SK-N-SH (cell line): ENCODE data around the gene PFKP. TPM values are rescaled to one million over a fixed set of nuclear protein-coding genes. Genes with fewer than 3 reads are reported as not detected.

Experiments used
- CTCF ChIA-PET: fragments of 300-600, 350-600 bp; formaldehyde crosslinking; extraction: SDS; loops from one replicate; lab custom pipeline; 2021; lab: Yijun Ruan, JAX
- POLR2A ChIA-PET: fragments of 350-600 bp; sonication (Branson Sonifier 250); formaldehyde crosslinking; extraction: SDS; loops from one replicate; lab custom pipeline; 2020; ENCODE audit warnings: antibody characterized with exemption, inconsistent platforms; lab: Yijun Ruan, JAX
- DNase-seq: peaks from one replicate; pipeline ENCODE4 v3.0.0; 2012
- H2AFZ ChIP-seq: fragments of 200-600 bp; sonication (generic); 2 replicates; pipeline ENCODE4 v1.8.1; 2016; ENCODE audit warnings: antibody characterized with exemption, mild to moderate bottlenecking, low read depth
- H3F3A ChIP-seq: fragments of 200-600 bp; sonication (generic); replicated peaks from 2 replicates; pipeline ENCODE3; 2016; ENCODE audit warnings: antibody characterized with exemption, mild to moderate bottlenecking; ENCODE audit not compliant: insufficient read depth
- H3K27ac ChIP-seq, 2 experiments: fragments of 200-500 bp in 1 of 2; fragments of 200-600 bp in 1 of 2; sonication (Bioruptor generic) in 1 of 2; sonication (generic), shearing (Covaris generic) in 1 of 2; 2 replicates each; pipeline versions ENCODE4 v1.5.1 to v1.6.1; 2014 to 2016; ENCODE audit warnings: low read depth in 2 of 2, inconsistent platforms in 1 of 2, low read length in 1 of 2, mild to moderate bottlenecking in 1 of 2, mixed read lengths in 1 of 2
- H3K27me3 ChIP-seq: fragments of 200-600 bp; sonication (generic), shearing (Covaris generic); 2 replicates; pipeline ENCODE4 v1.6.1; 2016; ENCODE audit warnings: mixed run types; ENCODE audit not compliant: insufficient read depth
- H3K36me3 ChIP-seq, 2 experiments: fragments of 200-500 bp in 1 of 2; fragments of 200-600 bp in 1 of 2; sonication (Bioruptor generic) in 1 of 2; sonication (generic) in 1 of 2; replicated peaks in 1 of 2; 2 replicates each; pipeline versions ENCODE3 to v1.5.1; 2014 to 2016; ENCODE audit warnings: low read length in 1 of 2, mild to moderate bottlenecking in 1 of 2; ENCODE audit not compliant: insufficient read depth in 2 of 2, control insufficient read depth in 1 of 2
- H3K4me1 ChIP-seq, 2 experiments: fragments of 200-500 bp in 1 of 2; fragments of 200-600 bp in 1 of 2; sonication (Bioruptor generic) in 1 of 2; sonication (generic), shearing (Covaris generic) in 1 of 2; 2 replicates each; pipeline versions ENCODE4 v1.5.1 to v1.6.1; 2014 to 2016; ENCODE audit warnings: low read depth in 1 of 2, low read length in 1 of 2, mixed run types in 1 of 2; ENCODE audit not compliant: insufficient read depth in 2 of 2, control insufficient read depth in 1 of 2
- H3K4me2 ChIP-seq: fragments of 200-600 bp; sonication (generic), shearing (Covaris generic); 2 replicates; pipeline ENCODE4 v1.6.1; 2017; ENCODE audit warnings: mixed run types
- H3K4me3 ChIP-seq, 2 experiments: fragments of 200-500 bp in 1 of 2; fragments of 200-600 bp in 1 of 2; sonication (Bioruptor generic) in 1 of 2; sonication (generic), shearing (Covaris generic) in 1 of 2; 2 replicates each; pipeline versions ENCODE4 v1.5.1 to v1.8.1; 2014 to 2016; ENCODE audit warnings: low read depth in 2 of 2, inconsistent platforms in 1 of 2, low read length in 1 of 2, mild to moderate bottlenecking in 1 of 2, mixed read lengths in 1 of 2, moderate library complexity in 1 of 2
- H3K79me2 ChIP-seq: fragments of 200-600 bp; sonication (generic); 2 replicates; pipeline ENCODE4 v1.8.1; 2017; ENCODE audit warnings: mild to moderate bottlenecking; ENCODE audit not compliant: insufficient read depth
- H3K9ac ChIP-seq: fragments of 200-600 bp; sonication (generic); 2 replicates; pipeline ENCODE4 v1.6.1; 2017; ENCODE audit warnings: mixed run types
- H3K9me2 ChIP-seq: fragments of 200-600 bp; sonication (generic); 2 replicates; pipeline ENCODE4 v1.6.1; 2017; ENCODE audit warnings: mixed run types
- H3K9me3 ChIP-seq: fragments of 200-600 bp; sonication (generic); 2 replicates; pipeline ENCODE4 v1.6.1; 2017; ENCODE audit warnings: mixed run types, mild to moderate bottlenecking, moderate library complexity
- H4K20me1 ChIP-seq: fragments of 200-600 bp; sonication (generic); 2 replicates; pipeline ENCODE4 v1.6.1; 2017; ENCODE audit warnings: mild to moderate bottlenecking, mixed run types; ENCODE audit not compliant: insufficient read depth
- CHD2 ChIP-seq: fragments of 150-350 bp; IDR thresholded peaks from 2 replicates; pipeline ENCODE4 v1.6.1; 2018; ENCODE audit warnings: low read length; ENCODE audit not compliant: partially characterized antibody
- ELF1 ChIP-seq: IDR thresholded peaks from 2 replicates; pipeline ENCODE4 v1.4.0; 2012
- EP300 ChIP-seq, 2 experiments: IDR thresholded peaks; 2 replicates each; pipeline versions ENCODE4 v1.4.0 to v1.6.1; 2012; ENCODE audit warnings: borderline replicate concordance in 1 of 2, low read depth in 1 of 2, low read length in 1 of 2
- EZH2phosphoT487 ChIP-seq: fragments of 200-600 bp; sonication (generic); IDR thresholded peaks from 2 replicates; pipeline ENCODE4 v1.6.1; 2017; ENCODE audit warnings: low read depth, mixed run types, mild to moderate bottlenecking, antibody characterized with exemption, moderate library complexity, borderline replicate concordance
- FOXM1 ChIP-seq: IDR thresholded peaks from 2 replicates; pipeline ENCODE4 v1.4.0; 2012; ENCODE audit warnings: low read depth, mild to moderate bottlenecking
- NFIC ChIP-seq: IDR thresholded peaks from 2 replicates; pipeline ENCODE4 v1.4.0; 2012; ENCODE audit warnings: borderline replicate concordance
- NRF1 ChIP-seq: IDR thresholded peaks from 2 replicates; pipeline ENCODE4 v1.6.1; 2012; ENCODE audit warnings: low read depth, mild to moderate bottlenecking, low read length
- RXRA ChIP-seq: IDR thresholded peaks from 2 replicates; pipeline ENCODE4 v1.4.0; 2012; ENCODE audit warnings: low read depth, mild to moderate bottlenecking, borderline replicate concordance
- SIN3A ChIP-seq: IDR thresholded peaks from 2 replicates; pipeline ENCODE4 v1.6.1; 2012; ENCODE audit warnings: low read depth, mild to moderate bottlenecking, low read length, moderate library complexity, borderline replicate concordance
- WGBS: methylation state at CpG from one replicate; pipeline ENCODE4 v1.1.6; 2017; ENCODE audit warnings: low lambda C conversion rate; 5-methylcytosine and 5-hydroxymethylcytosine counted together
- polyA plus RNA-seq, 3 experiments: library from polyadenylated mRNA; depleted of rRNA; stranded (reverse); fragments of >200 nt; gene quantifications; 2 replicates each; pipeline ENCODE4 v1.2.3, GENCODE V29; 2012
- TF ChIP-seq, protein P1 (sequence below): fragments of 150-350 bp; IDR thresholded peaks from 2 replicates; pipeline ENCODE4 v1.6.1; 2017; ENCODE audit warnings: antibody characterized with exemption, low read length, low read depth, borderline replicate concordance
- TF ChIP-seq, protein P2 (sequence below): IDR thresholded peaks from 2 replicates; pipeline ENCODE4 v1.4.0; 2012; ENCODE audit warnings: low read depth, borderline replicate concordance
- TF ChIP-seq, protein P3 (sequence below): fragments of 150-350 bp; IDR thresholded peaks from 2 replicates; pipeline ENCODE4 v1.6.1; 2016; ENCODE audit warnings: mild to moderate bottlenecking, low read depth, low read length
- TF ChIP-seq, protein P4 (sequence below): IDR thresholded peaks from 2 replicates; pipeline ENCODE4 v1.4.0; 2012; ENCODE audit warnings: low read depth
- TF ChIP-seq, protein P5 (sequence below): IDR thresholded peaks from 2 replicates; pipeline ENCODE4 v1.4.0; 2012; ENCODE audit warnings: low read depth, borderline replicate concordance

PFKP gene
- polyA plus RNA-seq, 1 of the 3 experiments (the other 2 are of a cell fraction), result 175 TPM

DNA sequence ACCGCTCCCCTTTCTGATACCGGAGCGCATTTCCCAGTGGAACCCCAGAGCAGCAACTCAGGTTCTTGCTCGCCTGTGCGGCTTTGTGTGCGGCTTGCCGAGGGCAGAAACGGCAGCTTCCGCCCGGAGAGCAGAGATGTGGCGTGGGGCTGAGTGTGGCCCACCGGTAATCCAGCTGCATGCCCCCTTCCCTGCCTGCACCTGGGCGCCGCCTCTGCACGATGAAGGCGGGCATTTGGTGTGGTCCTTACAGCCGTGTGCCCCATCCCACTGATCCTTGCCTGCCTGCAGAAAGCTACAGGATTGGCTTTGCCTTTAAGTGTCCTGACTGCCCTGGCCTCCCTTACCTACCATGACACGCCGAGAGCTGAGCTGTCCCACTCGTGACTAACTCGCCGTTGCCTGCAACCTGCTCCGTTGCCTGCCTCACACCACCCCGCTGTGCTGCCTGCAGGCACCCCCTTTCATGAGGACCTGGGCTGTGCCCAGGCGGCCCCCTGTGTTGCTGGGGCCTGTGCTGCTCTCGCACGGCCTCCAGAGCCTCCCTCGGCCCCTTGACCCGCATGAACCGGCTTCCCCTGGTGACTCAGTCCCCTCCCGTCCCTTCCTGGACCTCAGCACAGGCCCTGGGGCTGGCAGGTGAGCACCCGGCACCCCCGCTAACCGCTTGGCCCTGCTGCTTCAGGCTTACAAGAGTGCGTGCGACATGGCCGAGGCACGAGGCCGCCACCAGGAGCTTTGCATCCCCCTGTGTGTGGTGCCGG, 57.2 kb downstream of the PFKP start:
- Histone ChIP-seq H3K4me3 (no peak overlapping the region), H3K79me2 (peaks cover 14% of the 10 kb centered on the region; the same call in 1 of the 2 replicates), H3F3A (no peaks in the 10 kb centered on the region), H3K4me1 (no peaks in the 10 kb centered on the region; a peak in 1 of 4 replicates), H3K4me2 (no peak overlapping the region), H4K20me1 (no peaks in the 10 kb centered on the region), H3K27me3 (no peaks in the 10 kb centered on the region), H3K36me3 (peaks cover 49 to 83% of the 10 kb centered on the region in 2 experiments), H3K9ac (no peak overlapping the region), H3K9me2 (no peaks in the 10 kb centered on the region), H3K9me3 (no peaks in the 10 kb centered on the region), H2AFZ (no peak overlapping the region)
- no peak for DNase-seq
- POLR2A ChIA-PET, result no interaction called here
- 96% methylated on average over 25 of the region's 40 CpGs for WGBS
- TF ChIP-seq CHD2, result no peak
- TF ChIP-seq SIN3A, result no peak
- no peak for TF ChIP-seq RXRA
- no peak for TF ChIP-seq FOXM1
- TF ChIP-seq ELF1, result no peak
- TF ChIP-seq, protein P1, sequence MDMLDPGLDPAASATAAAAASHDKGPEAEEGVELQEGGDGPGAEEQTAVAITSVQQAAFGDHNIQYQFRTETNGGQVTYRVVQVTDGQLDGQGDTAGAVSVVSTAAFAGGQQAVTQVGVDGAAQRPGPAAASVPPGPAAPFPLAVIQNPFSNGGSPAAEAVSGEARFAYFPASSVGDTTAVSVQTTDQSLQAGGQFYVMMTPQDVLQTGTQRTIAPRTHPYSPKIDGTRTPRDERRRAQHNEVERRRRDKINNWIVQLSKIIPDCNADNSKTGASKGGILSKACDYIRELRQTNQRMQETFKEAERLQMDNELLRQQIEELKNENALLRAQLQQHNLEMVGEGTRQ, result no peak
- TF ChIP-seq, protein P2, sequence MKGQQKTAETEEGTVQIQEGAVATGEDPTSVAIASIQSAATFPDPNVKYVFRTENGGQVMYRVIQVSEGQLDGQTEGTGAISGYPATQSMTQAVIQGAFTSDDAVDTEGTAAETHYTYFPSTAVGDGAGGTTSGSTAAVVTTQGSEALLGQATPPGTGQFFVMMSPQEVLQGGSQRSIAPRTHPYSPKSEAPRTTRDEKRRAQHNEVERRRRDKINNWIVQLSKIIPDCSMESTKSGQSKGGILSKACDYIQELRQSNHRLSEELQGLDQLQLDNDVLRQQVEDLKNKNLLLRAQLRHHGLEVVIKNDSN, result no peak
- TF ChIP-seq, protein P3, sequence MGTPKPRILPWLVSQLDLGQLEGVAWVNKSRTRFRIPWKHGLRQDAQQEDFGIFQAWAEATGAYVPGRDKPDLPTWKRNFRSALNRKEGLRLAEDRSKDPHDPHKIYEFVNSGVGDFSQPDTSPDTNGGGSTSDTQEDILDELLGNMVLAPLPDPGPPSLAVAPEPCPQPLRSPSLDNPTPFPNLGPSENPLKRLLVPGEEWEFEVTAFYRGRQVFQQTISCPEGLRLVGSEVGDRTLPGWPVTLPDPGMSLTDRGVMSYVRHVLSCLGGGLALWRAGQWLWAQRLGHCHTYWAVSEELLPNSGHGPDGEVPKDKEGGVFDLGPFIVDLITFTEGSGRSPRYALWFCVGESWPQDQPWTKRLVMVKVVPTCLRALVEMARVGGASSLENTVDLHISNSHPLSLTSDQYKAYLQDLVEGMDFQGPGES, result no peak
- TF ChIP-seq, protein P4, sequence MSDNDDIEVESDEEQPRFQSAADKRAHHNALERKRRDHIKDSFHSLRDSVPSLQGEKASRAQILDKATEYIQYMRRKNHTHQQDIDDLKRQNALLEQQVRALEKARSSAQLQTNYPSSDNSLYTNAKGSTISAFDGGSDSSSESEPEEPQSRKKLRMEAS, result no peak
- no peak for TF ChIP-seq EP300 (IDR thresholded peaks at IDR 0.05; ENCODE audit: borderline replicate concordance in 1 of 2, low read depth in 1 of 2, low read length in 1 of 2)
- TF ChIP-seq, protein P5, sequence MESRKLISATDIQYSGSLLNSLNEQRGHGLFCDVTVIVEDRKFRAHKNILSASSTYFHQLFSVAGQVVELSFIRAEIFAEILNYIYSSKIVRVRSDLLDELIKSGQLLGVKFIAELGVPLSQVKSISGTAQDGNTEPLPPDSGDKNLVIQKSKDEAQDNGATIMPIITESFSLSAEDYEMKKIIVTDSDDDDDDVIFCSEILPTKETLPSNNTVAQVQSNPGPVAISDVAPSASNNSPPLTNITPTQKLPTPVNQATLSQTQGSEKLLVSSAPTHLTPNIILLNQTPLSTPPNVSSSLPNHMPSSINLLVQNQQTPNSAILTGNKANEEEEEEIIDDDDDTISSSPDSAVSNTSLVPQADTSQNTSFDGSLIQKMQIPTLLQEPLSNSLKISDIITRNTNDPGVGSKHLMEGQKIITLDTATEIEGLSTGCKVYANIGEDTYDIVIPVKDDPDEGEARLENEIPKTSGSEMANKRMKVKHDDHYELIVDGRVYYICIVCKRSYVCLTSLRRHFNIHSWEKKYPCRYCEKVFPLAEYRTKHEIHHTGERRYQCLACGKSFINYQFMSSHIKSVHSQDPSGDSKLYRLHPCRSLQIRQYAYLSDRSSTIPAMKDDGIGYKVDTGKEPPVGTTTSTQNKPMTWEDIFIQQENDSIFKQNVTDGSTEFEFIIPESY, result no peak
- no peak for TF ChIP-seq EZH2phosphoT487
- no peak for TF ChIP-seq NFIC
- TF ChIP-seq NRF1, result no peak
- TF ChIP-seq, all 33 proteins: peak for 0
- CTCF ChIA-PET, result interaction anchor here (0.9 kb wide), 1 partner anchor 16 kb away, joined by 3 read pairs; no protein-coding TSS in a partner anchor
- H3K27ac ChIP-seq, result no peak overlapping the region
